Dendritic cell treated with granulocyte-macrophage colony-stimulating factor and Interleukin-4, amounts not matched to agents 40 ng/mL and 50 ng/mL, for 4 days (primary cell): ENCODE data around the gene PID1.

Experiments used
- H3K27ac Mint-ChIP-seq: one replicate; pipeline ENCODE4 v1.8.0; 2022; ENCODE audit warnings: mild to moderate bottlenecking, mixed read lengths
- H3K27me3 Mint-ChIP-seq: one replicate; pipeline ENCODE4 v1.8.0; 2022; ENCODE audit warnings: mild to moderate bottlenecking, mixed read lengths
- H3K36me3 Mint-ChIP-seq: one replicate; pipeline ENCODE4 v1.8.0; 2022; ENCODE audit warnings: low read depth, mixed read lengths
- H3K4me1 Mint-ChIP-seq: one replicate; pipeline ENCODE4 v1.8.0; 2022; ENCODE audit warnings: low read depth, mixed read lengths
- H3K4me3 Mint-ChIP-seq: one replicate; pipeline ENCODE4 v1.8.0; 2022; ENCODE audit warnings: mild to moderate bottlenecking, moderate library complexity, mixed read lengths
- H3K9me3 Mint-ChIP-seq: one replicate; pipeline ENCODE4 v1.8.0; 2022; ENCODE audit warnings: mixed read lengths
- intact Hi-C: fragments of 100-400 bp; cut with micrococcal nuclease; formaldehyde crosslinking; loops from one replicate; pipeline ENCODE4 v1.15.0; 2022

Gene PID1

DNA sequence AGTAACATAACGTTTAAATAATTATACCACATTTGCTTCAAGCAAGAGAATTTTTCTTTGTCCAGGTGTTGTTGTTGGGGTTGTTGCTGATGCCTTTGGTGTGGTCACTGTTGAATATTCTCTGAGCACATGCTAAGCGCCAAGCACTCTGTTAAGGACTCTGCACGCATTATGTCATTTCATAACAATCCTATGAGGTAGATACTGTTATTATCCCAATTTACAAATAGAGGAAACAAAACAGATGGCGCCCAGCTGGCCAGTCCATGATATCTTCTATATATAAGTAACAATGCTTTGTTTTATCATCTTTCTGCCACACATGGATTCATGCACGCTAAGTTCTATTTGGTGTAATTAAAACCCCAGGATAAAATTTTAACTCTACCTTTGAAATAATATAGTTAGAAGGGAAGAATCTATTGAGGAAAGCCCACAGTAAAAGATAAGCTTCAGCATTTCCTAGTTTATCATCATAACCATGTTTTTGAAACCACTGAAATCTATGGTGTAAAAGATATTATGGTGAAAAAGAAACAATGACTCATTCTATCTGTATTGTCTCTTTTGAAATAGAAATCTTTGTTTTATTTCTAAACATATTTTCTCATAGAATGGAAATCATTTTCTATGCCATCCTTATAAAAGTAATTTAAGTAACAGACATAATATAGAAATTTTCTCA is 199.7 kb downstream of the PID1 start:
- no peak overlapping the region for H3K27ac Mint-ChIP-seq
- H3K4me1 Mint-ChIP-seq: no peaks in the 10 kb centered on the region
- no peak overlapping the region for H3K4me3 Mint-ChIP-seq
- H3K27me3 Mint-ChIP-seq: no peaks in the 10 kb centered on the region
- intact Hi-C loops: no loop called here
- H3K9me3 Mint-ChIP-seq: peaks cover 59% of the 10 kb centered on the region
- H3K36me3 Mint-ChIP-seq: no peaks in the 10 kb centered on the region

GRCh38 chr2:229066121-229066715 is 204.9 kb downstream of the PID1 start:
- peaks cover 86% of the 10 kb centered on the region for H3K9me3 Mint-ChIP-seq
- H3K27me3 Mint-ChIP-seq: no peaks in the 10 kb centered on the region
- H3K4me1 Mint-ChIP-seq: no peaks in the 10 kb centered on the region
- no peak overlapping the region for H3K27ac Mint-ChIP-seq
- intact Hi-C loops: no loop called here
- H3K36me3 Mint-ChIP-seq: no peaks in the 10 kb centered on the region
- no peak overlapping the region for H3K4me3 Mint-ChIP-seq

GRCh38 chr2:229064749-229065148 is 206.3 kb downstream of the PID1 start:
- Mint-ChIP-seq H3K27me3 (no peaks in the 10 kb centered on the region), H3K4me3 (no peak overlapping the region), H3K9me3 (peaks cover 90% of the 10 kb centered on the region), H3K27ac (no peak overlapping the region), H3K4me1 (no peaks in the 10 kb centered on the region), H3K36me3 (no peaks in the 10 kb centered on the region)
- intact Hi-C loops: no loop called here

- Mint-ChIP-seq H3K27ac (no peak overlapping the region), H3K4me1 (no peaks in the 10 kb centered on the region), H3K9me3 (peaks cover 80% of the 10 kb centered on the region), H3K36me3 (no peaks in the 10 kb centered on the region), H3K4me3 (no peak overlapping the region), H3K27me3 (no peaks in the 10 kb centered on the region)
- intact Hi-C loops: no loop called here
These were observed 210.9 kb downstream of the PID1 start for GRCh38 chr2:229060147-229060546.

- no peaks in the 10 kb centered on the region for H3K4me1 Mint-ChIP-seq
- H3K9me3 Mint-ChIP-seq: peaks cover 86% of the 10 kb centered on the region
- H3K4me3 Mint-ChIP-seq: no peak overlapping the region
- H3K36me3 Mint-ChIP-seq: no peaks in the 10 kb centered on the region
- no peak overlapping the region for H3K27ac Mint-ChIP-seq
- intact Hi-C loops: no loop called here
- no peaks in the 10 kb centered on the region for H3K27me3 Mint-ChIP-seq
These were observed 211.6 kb downstream of the PID1 start for GRCh38 chr2:229059331-229060033.

GRCh38 chr2:229057976-229058553 is 213.0 kb downstream of the PID1 start:
- intact Hi-C loops: no loop called here
- H3K4me3 Mint-ChIP-seq: no peak overlapping the region
- no peaks in the 10 kb centered on the region for H3K27me3 Mint-ChIP-seq
- H3K36me3 Mint-ChIP-seq: no peaks in the 10 kb centered on the region
- peaks cover 80% of the 10 kb centered on the region for H3K9me3 Mint-ChIP-seq
- no peaks in the 10 kb centered on the region for H3K4me1 Mint-ChIP-seq
- H3K27ac Mint-ChIP-seq: no peak overlapping the region

- Mint-ChIP-seq H3K4me3 (no peak overlapping the region), H3K4me1 (no peaks in the 10 kb centered on the region), H3K36me3 (no peaks in the 10 kb centered on the region), H3K27ac (no peak overlapping the region), H3K27me3 (no peaks in the 10 kb centered on the region), H3K9me3 (peaks cover 62% of the 10 kb centered on the region)
- intact Hi-C loops: no loop called here
These were observed 216.8 kb downstream of the PID1 start for GRCh38 chr2:229054311-229054710.

DNA sequence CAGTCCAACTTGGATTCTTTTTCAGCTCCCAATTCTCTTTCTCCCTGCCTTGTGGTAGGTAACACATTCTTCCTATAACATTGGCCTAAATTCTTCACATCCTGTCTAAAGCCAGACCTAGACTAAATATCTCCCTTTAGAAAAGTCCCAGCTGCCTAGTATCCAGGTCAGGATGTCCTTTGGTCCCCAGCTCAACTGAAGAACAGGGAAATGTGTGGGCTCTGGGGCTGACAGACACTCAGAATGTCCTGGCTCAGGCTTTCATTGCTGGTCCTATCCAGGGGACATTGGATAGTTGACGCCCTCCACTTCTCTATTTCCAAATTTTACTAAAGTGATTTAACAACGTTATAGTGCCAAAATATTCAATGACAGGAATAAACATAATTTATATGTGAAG is 219.3 kb downstream of the PID1 start:
- Mint-ChIP-seq H3K27ac (no peak overlapping the region), H3K27me3 (no peaks in the 10 kb centered on the region), H3K36me3 (no peaks in the 10 kb centered on the region), H3K9me3 (peaks cover 62% of the 10 kb centered on the region), H3K4me1 (no peaks in the 10 kb centered on the region), H3K4me3 (no peak overlapping the region)
- intact Hi-C loops: no loop called here

GRCh38 chr2:229050133-229050532 is 221.0 kb downstream of the PID1 start:
- no peak overlapping the region for H3K4me3 Mint-ChIP-seq
- intact Hi-C loops: no loop called here
- H3K9me3 Mint-ChIP-seq: peaks cover 55% of the 10 kb centered on the region
- H3K4me1 Mint-ChIP-seq: no peaks in the 10 kb centered on the region
- no peaks in the 10 kb centered on the region for H3K27me3 Mint-ChIP-seq
- H3K27ac Mint-ChIP-seq: no peak overlapping the region
- no peaks in the 10 kb centered on the region for H3K36me3 Mint-ChIP-seq

GRCh38 chr2:229048134-229048533 is 223.0 kb downstream of the PID1 start:
- Mint-ChIP-seq H3K4me1 (no peaks in the 10 kb centered on the region), H3K4me3 (no peak overlapping the region), H3K36me3 (no peaks in the 10 kb centered on the region), H3K27ac (no peak overlapping the region), H3K27me3 (no peaks in the 10 kb centered on the region), H3K9me3 (peaks cover 40% of the 10 kb centered on the region)
- intact Hi-C loops: no loop called here

DNA sequence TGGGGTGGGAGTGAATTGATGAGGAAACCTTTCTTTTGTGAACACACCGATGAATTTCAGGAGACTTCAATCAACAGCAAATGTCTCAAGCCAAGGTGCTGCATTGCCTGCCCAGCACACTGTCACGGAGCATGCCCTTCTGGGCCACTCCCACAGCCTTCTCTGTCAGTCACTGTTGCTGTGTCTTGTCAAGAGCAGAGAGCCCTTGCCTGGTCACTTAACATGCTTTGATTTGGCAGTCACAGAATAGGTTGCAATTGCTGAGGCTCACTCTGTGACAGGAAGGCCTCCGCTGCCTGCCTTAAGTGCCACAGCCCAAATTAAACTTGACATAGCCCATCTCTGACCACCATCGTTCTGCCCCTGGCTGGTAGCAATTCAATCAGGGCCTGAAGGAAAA is 225.4 kb downstream of the PID1 start:
- intact Hi-C loops: no loop called here
- H3K4me3 Mint-ChIP-seq: no peak overlapping the region

DNA sequence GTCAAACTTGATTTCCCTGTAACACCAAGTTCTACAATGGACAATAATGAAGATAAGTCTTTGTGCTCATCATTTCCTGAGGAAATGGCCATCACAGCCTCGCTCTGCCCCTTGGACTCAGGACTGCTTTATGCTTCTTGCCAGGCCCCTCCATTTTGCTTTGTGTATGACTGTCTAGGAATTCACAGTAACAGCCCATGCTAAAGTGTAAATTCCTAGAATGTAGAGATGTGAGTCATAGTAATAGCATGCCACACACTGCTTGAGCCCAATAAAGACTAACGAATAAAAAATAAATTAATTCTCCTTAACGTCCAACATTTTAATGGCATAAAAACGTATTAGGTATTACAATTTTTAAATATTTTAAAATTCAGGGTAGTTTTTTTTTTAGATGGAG is 226.5 kb downstream of the PID1 start:
- Mint-ChIP-seq H3K36me3 (no peaks in the 10 kb centered on the region), H3K4me3 (no peak overlapping the region), H3K9me3 (peaks cover 22% of the 10 kb centered on the region), H3K27me3 (no peaks in the 10 kb centered on the region), H3K27ac (no peak overlapping the region), H3K4me1 (no peaks in the 10 kb centered on the region)
- intact Hi-C loops: no loop called here

More for the DNA sequence above, 225.4 kb downstream of the PID1 start:
- Mint-ChIP-seq H3K4me1 (no peaks in the 10 kb centered on the region), H3K27ac (no peak overlapping the region), H3K36me3 (no peaks in the 10 kb centered on the region), H3K9me3 (peaks cover 32% of the 10 kb centered on the region), H3K27me3 (no peaks in the 10 kb centered on the region)

GRCh38 chr2:229043681-229044080 is 227.4 kb downstream of the PID1 start:
- Mint-ChIP-seq H3K27me3 (no peaks in the 10 kb centered on the region), H3K4me3 (no peak overlapping the region), H3K9me3 (peaks cover 20% of the 10 kb centered on the region), H3K27ac (no peak overlapping the region), H3K4me1 (no peaks in the 10 kb centered on the region), H3K36me3 (no peaks in the 10 kb centered on the region)
- intact Hi-C loops: no loop called here

DNA sequence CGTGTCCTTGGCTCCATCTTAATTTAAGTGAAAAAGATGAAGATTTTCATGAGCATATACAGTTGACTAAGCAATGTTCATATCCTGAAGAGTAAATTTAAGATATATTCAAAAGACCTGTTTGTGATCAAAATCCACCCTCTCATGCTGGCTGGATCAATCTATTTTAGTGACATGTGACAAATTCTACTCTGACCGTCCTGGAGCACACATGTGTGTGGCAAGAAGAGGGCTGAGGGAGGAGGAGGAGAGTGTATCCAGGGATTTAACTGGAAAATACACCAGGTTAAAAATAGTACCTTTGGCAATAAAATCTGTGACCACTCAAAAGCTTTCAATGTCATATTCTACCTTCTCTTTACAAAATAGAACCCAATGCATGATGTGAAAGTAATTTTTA is 228.7 kb downstream of the PID1 start:
- H3K4me3 Mint-ChIP-seq: no peak overlapping the region
- intact Hi-C loops: no loop called here

More for the DNA sequence above, 228.7 kb downstream of the PID1 start:
- Mint-ChIP-seq H3K27ac (no peak overlapping the region), H3K4me1 (no peaks in the 10 kb centered on the region), H3K9me3 (peaks cover 9% of the 10 kb centered on the region), H3K36me3 (no peaks in the 10 kb centered on the region), H3K27me3 (no peaks in the 10 kb centered on the region)
